H7 (cell line): ENCODE results near the gene SLC44A4. TPM values are rescaled to one million over a fixed set of nuclear protein-coding genes. Genes with fewer than 3 reads are reported as not detected.
"Not testable (repeated sequence)": the region's sequence is repeated elsewhere in the genome, so short reads cannot be mapped to it uniquely, and the experiment has no call there.

Experiments
- DNase-seq: peaks from one replicate; pipeline ENCODE4 v3.0.0; 2012
- H3K27me3 ChIP-seq: 2 replicates; pipeline ENCODE4 v1.6.0; 2011; ENCODE audit warnings: mild to moderate bottlenecking, low read length; ENCODE audit not compliant: control insufficient read depth, insufficient read depth
- H3K36me3 ChIP-seq: replicated peaks from 2 replicates; pipeline ENCODE4 v1.5.1; 2011; ENCODE audit warnings: low read length; ENCODE audit not compliant: control insufficient read depth, insufficient read depth
- H3K4me3 ChIP-seq: 2 replicates; pipeline ENCODE4 v1.5.1; 2011; ENCODE audit warnings: low read depth, mild to moderate bottlenecking, control low read depth, low read length, moderate library complexity; ENCODE audit not compliant: insufficient read depth
- total RNA-seq: library from RNA; depleted of rRNA; stranded (reverse); fragments of >200 nt; shearing (Covaris generic); gene quantifications from 2 replicates; pipeline ENCODE4 v1.2.3, GENCODE V29; 2014

SLC44A4 gene
- total RNA-seq, 1 experiment from 2014 or later: 0.42 TPM

DNA sequence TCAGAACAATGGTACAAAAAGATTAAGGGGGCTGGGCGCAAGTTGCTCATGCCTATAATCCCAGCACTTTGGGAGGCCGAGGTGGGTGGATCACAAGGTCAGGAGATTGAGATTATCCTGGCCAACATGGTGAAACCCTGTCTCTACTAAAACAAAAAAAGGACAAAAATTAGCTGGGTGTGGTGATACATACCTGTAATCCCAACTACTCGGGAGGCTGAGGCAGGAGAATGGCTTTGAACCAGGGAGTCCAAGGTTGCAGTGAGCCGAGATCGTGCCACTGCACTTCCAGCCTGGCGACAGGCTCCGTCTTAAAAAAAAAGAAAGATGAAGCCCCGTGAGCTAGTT is 39.0 kb downstream of the SLC44A4 start:
- not testable (repeated sequence) for DNase-seq, H3K4me3 ChIP-seq, H3K27me3 ChIP-seq
- H3K36me3 ChIP-seq: peaks cover 41% of the 10 kb centered on the region

DNA sequence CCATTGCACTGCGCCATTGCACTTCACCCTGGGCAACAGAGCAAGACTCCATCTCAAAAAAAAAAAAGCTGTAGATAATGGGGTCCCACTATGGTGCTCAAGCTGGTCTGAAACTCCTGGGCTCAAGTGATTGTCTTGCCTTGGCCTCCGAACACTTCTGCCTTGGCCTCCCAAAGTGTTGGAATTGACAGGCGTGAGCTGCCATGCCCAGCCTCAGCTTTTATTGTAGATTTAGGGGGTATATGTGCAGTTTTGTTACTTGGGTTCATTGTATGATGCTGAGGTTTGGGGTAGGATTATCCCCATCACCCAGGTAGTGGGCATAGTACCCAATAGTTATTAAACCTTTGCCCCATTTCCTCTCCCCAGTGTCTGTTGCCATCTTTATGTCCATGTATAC is 39.8 kb downstream of the SLC44A4 start:
- H3K4me3 ChIP-seq: no peak overlapping the region
- DNase-seq: no peak
- H3K27me3 ChIP-seq: no peaks in the 10 kb centered on the region
- peaks cover 41% of the 10 kb centered on the region for H3K36me3 ChIP-seq

DNA sequence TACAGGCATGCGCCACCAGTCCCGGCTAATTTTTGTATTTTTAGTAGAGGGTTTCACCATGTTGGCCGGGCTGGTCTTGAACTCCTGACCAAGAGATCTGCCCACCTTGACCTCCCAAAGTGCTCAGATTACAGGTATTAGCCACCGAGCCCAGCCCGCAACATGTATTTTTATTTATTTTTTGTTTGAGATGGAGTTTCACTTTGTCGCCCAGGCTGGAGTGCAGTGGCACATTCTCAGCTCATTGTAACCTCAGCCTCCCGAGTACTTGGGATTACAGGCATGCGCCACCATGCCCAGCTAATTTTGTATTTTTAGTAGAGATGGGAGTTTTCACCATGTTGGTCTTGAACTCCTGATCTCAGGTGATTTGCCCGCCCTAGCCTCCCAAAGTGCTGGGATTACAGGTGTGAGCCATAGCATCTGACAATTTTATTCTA is 40.7 kb downstream of the SLC44A4 start:
- DNase-seq, H3K4me3 ChIP-seq, H3K27me3 ChIP-seq: not testable (repeated sequence)
- H3K36me3 ChIP-seq: peaks cover 41% of the 10 kb centered on the region

DNA sequence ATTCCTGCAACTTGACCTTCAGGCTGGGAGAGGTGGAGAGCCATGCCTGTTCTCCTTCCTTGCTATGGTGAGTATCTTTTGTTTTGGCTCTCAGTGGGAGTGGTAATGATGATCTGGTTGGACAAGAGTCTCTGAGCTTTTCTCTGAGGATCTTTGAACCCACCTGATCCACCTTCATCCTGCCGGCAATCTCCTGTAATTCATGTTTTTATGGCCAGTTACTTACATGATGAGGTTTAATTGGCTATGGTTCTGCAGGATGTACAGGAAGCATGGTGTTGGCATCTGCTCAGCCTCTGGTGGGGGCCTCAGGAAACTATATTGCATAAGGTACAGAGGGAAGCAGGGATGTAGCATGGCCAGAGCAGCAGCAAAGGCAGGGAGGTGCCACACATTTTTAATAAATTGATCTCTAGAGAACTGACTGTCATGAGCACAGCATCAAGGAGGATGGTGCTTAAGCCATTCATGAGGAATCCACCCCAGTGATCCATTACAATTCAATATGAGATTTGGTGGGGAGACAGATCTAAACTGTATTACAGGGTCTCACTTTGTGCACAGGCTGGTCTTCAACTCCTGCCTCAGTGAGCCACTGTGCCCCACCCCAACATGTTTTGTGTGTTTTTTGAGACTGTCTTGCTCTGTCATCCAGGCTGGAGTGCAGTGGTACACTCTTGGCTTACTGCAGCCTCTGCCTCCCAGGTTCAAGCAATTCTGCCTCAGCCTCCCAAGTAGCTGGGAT is 41.3 kb downstream of the SLC44A4 start:
- Histone ChIP-seq H3K27me3 (no peaks in the 10 kb centered on the region), H3K4me3 (peak overlapping the region; percentile 100; the same call in 1 of the 2 replicates), H3K36me3 (peaks cover 41% of the 10 kb centered on the region)
- DNase-seq: no peak

DNA sequence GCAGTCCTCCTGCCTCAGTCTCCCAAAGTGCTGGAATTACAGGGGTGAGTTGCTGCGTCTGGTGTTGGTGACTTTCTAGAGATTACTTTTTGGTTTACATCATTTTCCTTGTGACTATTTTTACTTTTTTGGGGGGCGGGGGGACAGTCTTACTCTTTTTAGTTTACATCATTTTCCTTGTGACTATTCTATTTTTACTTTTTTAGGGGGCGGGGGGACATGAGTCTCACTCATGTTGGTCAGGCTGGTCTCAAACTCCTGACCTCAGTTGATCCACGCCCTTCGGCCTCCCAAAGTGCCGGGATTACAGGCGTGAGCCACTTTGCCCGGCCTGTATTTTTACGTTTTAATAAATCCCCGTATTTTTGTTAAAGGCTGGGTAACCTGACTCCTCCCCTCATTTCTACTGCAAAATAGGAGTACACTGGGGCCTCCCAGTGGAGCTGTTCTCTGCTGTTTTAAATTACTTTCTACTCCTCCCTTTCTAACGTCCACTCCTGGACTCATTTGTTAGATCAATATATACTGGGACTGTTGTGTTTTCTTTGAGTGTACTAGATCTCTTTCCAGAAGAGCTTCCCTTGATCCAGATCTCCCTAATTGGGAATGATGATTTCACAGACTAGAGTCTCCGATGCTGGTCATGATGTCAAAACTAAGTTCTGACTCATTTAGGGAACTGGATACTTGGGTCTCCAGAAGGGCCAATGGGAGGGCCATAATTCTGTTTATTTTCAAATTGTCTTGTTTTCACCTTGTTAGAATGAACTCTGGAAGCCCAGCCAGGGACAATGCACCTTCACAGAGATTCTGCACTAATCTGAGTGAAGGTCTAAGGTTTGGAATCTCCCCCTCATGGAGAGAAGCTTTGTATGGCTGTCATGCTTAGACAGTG is 42.1 kb downstream of the SLC44A4 start:
- no peaks in the 10 kb centered on the region for H3K27me3 ChIP-seq
- peak overlapping the region; percentile 100 for H3K4me3 ChIP-seq
- H3K36me3 ChIP-seq: peaks cover 41% of the 10 kb centered on the region
- DNase-seq: no peak

DNA sequence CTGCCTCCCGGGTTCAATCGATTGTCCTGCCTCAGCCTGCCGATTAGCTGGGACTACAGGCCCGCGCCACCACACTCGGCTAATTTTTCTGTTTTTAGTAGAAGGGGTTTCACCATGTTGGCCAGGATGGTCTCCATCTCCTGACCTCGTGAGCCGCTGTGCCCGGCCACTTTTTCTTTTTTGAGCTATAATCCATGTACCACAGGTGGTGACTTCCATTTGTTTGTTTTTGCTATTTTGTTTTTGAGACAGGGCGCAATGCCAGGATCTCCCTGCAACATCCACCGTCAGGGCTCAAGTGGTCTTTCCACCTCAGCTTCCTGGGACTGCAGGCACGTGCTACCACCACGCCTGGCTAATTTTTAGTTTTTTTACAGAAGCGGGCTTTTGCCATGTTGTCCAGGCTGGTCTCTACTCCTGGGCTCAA is 42.7 kb downstream of the SLC44A4 start:
- no peaks in the 10 kb centered on the region for H3K27me3 ChIP-seq
- DNase-seq: no peak
- H3K4me3 ChIP-seq: peak overlapping the region; percentile 100
- H3K36me3 ChIP-seq: peaks cover 41% of the 10 kb centered on the region

DNA sequence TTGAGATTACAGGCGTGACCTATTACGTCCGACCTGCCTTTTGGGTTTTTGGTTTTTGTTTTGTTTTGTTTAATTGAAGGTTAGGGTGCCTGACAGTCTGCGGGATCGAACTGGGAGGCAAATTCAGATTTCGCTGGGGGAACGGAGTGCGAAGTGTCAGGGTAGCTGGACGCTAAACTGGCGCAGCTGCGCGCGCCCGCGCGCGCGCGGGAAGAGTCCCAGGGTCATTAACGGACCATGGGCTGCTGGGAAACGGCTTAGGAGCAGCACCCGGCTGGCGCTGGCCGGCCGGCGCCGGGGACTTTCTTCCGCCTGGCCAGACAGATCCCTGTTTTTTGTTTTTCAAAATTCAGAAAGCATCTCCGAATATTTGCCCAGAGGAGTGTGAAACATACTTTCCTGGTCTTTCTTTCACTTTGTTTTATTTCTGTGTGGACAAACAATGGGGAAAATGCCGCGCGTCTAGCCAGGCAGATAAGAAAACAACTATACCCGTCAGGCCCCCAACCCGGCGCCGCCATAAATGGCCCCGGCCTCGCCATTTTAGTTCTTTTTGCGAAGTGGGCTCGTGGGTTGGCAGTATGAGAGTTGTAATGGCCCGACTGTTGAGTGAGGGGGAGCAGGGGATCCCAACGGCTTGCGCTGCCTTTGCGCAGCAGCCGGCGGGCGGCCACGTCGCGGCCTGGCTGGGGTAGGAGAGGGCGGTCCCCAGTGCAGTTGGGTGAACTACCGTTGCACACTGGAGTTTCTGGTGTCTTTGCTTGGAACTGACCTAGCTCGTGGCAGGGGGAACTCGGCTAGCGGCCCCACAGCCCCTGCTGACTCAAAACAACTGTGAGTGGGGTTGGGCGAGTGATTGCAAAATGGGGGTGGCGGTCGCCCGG is 44.2 kb downstream of the SLC44A4 start:
- no peaks in the 10 kb centered on the region for H3K27me3 ChIP-seq
- H3K4me3 ChIP-seq: peak overlapping the region; percentile 100
- peaks cover 34% of the 10 kb centered on the region for H3K36me3 ChIP-seq
- DNase-seq: peak; percentile 95

DNA sequence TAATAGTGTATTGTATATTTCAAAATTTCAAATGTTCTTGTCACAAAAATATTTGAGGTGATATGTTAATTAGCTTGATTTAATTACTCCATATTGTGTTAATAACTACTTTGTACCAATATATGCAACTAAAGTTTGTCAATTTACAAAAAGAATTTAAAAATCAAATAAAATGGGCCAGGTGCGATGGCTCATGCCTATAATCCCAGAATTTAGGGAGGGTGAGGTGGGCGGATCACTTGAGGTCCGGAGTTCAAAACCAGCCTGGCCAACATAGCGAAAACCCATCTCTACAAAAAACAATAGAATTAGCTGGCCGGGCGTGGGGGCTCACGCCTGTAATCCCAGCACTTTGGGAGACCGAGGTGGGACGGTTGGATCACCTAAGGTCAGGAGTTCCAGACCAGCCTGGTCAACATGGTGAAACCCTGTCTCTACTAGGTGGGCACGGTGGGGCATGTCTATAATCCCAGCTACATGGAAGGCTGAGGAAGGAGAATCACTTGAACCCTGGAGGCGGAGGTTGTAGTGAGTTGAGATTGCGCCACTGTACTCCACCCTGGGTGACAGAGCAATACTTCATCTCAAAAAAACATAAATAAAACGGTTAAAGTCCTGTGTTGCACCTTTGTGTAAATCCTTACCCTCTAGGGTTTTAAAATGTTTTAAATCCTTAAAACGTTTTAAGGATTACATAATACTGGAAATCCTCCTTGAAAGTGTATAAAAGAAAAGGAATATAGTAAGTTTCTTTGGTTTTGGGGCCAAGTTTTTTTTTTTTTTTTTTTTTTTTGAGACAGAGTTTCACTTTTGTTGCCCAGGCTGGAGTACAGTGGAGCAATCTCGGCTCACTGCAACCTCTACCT is 47.2 kb downstream of the SLC44A4 start:
- no peak for DNase-seq
- H3K27me3 ChIP-seq: no peaks in the 10 kb centered on the region
- peaks cover 7% of the 10 kb centered on the region for H3K36me3 ChIP-seq
- H3K4me3 ChIP-seq: no peak overlapping the region

DNA sequence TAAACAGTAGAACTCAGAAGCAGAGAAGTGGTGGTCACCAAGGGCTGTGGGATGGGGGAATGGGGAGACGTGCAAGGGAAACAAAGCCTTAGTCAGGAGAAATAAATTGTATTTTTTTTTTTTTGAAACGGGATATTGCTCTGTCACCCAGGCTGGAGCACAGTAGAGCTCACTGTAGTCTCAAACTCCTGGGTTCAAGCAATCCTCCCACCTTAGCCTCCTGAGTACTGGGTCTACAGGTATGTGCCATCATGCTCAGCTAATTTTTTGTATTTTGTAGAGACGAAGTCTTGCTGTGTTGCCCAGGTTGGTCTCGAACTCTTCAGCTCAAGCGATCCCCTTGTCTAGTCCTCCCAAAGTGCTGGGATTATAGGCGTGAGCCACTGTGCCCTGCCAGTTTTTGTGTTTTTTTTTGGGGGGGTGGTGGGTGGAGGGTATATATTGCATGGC is 47.9 kb downstream of the SLC44A4 start:
- no peak for DNase-seq
- H3K27me3 ChIP-seq: no peaks in the 10 kb centered on the region
- peak overlapping the region; percentile 32 for H3K4me3 ChIP-seq
- H3K36me3 ChIP-seq: peaks cover 2% of the 10 kb centered on the region

DNA sequence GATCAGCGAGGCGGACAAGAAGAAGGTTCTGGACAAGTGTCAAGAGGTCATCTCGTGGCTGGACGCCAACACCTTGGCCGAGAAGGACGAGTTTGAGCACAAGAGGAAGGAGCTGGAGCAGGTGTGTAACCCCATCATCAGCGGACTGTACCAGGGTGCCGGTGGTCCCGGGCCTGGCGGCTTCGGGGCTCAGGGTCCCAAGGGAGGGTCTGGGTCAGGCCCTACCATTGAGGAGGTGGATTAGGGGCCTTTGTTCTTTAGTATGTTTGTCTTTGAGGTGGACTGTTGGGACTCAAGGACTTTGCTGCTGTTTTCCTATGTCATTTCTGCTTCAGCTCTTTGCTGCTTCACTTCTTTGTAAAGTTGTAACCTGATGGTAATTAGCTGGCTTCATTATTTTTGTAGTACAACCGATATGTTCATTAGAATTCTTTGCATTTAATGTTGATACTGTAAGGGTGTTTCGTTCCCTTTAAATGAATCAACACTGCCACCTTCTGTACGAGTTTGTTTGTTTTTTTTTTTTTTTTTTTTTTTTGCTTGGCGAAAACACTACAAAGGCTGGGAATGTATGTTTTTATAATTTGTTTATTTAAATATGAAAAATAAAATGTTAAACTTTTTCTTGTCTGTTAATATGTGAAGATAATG is 49.0 kb downstream of the SLC44A4 start:
- Histone ChIP-seq H3K27me3 (no peaks in the 10 kb centered on the region), H3K36me3 (no peaks in the 10 kb centered on the region), H3K4me3 (peak overlapping the region; percentile 32)
- peak; percentile 57 for DNase-seq

DNA sequence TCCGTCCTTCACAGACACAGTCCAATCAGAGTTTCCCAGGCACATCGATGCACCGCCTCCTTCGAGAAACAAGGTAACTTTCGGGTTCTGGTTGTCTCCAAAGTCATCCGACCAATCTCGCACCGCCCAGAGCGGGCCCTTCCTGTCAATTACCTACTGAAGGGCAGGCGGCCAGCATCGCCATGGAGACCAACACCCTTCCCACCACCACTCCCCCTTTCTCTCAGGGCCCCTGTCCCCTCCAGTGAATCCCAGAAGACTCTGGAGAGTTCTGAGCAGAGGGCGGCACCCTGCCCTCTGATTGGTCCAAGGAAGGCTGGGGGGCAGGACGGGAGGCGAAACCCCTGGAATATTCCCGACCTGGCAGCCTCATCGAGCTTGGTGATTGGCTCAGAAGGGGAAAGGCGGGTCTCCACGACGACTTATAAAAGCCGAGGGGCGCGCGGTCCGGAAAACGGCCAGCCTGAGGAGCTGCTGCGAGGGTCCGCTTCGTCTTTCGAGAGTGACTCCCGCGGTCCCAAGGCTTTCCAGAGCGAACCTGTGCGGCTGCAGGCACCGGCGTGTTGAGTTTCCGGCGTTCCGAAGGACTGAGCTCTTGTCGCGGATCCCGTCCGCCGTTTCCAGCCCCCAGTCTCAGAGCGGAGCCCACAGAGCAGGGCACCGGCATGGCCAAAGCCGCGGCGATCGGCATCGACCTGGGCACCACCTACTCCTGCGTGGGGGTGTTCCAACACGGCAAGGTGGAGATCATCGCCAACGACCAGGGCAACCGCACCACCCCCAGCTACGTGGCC is 51.3 kb downstream of the SLC44A4 start, which contains the start of gene HSPA1B:
Gene HSPA1B, plus strand, starts transcription at position 453 of the 794 bp plus-strand sequence. Its CDS starts 213 bp downstream, at position 666.
- H3K36me3 ChIP-seq: no peaks in the 10 kb centered on the region
- H3K4me3 ChIP-seq: peak within 1 kb of the TSS; percentile 67
- peak; percentile 99 for DNase-seq
- no peaks in the 10 kb centered on the region for H3K27me3 ChIP-seq

DNA sequence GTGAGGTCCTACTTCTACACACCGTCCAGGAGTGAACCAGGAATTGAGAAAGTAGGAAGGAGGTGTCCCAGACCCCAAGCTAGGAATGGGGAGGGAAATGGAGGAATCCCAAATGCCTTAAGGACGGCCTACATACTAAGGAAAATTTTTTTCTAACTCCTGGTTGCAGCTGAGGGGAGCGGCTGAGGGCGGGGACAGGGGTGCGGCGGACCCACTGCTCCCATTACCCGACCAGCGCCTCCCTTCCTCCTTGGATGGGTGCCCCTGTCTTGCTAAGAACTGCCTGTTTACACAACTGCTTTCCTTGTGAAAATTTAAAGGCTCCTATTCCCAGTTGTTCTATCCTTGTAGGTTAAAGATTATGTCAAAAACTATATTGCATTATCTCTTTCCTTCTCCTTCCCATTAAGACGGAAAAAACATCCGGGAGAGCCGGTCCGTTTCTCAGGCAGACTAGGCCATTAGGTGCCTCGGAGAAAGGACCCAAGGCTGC is 52.0 kb downstream of the SLC44A4 start:
- Histone ChIP-seq H3K36me3 (no peaks in the 10 kb centered on the region), H3K27me3 (no peaks in the 10 kb centered on the region), H3K4me3 (peak overlapping the region; percentile 28)
- DNase-seq: peak; percentile 77
